ENCODE results near the gene FAM3D. TPM values are rescaled to one million over a fixed set of nuclear protein-coding genes. Genes with fewer than 3 reads are reported as not detected.
"Not testable (repeated sequence)": the region's sequence is repeated elsewhere in the genome, so short reads cannot be mapped to it uniquely, and the experiment has no call there.

FAM3D gene
- total RNA-seq, 1 donor: not detected

GRCh38 chr3:58706395-58707167 lies 40.0 kb upstream of the FAM3D start:
- no peak for DNase-seq (ENCODE audit: low read depth)
- TF ChIP-seq CTCF (IDR thresholded peaks at IDR 0.05; ENCODE audit: insufficient read depth, low read depth, low read length): no peak
- H3K4me3 ChIP-seq (ENCODE audit: low read depth, low read length): no peak overlapping the region

DNA sequence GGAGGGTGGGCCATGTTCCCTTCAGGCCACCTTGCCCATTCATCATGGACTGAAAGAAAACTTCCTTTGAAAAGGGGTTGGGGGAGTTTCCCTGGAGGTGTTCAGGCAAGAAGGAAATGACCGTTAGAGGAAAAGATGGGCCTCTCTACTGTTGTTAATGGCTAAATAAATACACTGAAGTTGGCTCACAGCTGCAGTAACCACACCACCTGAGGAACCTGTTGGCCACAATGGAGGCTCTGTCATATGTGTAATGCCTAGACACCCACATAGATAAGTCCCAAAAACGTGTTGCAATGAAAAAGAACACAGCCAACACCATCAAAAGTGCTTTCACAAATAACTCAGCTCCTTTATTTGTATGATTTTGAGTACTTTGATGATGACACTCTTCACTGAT lies 38.2 kb upstream of the FAM3D start:
- no peak for DNase-seq (ENCODE audit: low read depth)
- no peak overlapping the region for H3K4me3 ChIP-seq (ENCODE audit: low read depth, low read length)
- no peak for TF ChIP-seq CTCF (IDR thresholded peaks at IDR 0.05; ENCODE audit: insufficient read depth, low read depth, low read length)

- DNase-seq (ENCODE audit: low read depth): not testable (repeated sequence)
These were observed 37.7 kb upstream of the FAM3D start for GRCh38 chr3:58704304-58704703.

DNA sequence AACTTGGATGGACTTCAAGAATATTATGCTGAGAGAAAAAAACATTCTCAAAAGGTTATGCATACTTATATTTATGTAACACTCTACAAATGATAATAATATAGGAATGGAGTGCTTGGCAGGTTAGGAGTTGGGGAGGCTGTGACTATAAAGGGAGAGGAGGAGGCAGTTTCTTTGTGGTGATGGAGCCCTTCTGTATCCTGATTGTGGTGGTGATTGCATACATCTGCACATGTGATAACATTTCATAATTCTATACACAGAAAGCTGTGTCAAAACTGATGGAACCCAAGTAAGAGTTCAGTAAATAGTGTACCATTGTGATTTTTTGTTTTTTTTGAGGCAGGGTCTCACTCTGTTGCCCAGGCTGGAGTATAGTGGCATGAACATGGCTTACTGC lies 31.7 kb upstream of the FAM3D start:
- DNase-seq (ENCODE audit: low read depth): no peak
- TF ChIP-seq CTCF (IDR thresholded peaks at IDR 0.05; ENCODE audit: insufficient read depth, low read depth, low read length): no peak
- H3K4me3 ChIP-seq (ENCODE audit: low read depth, low read length): no peak overlapping the region

More at GRCh38 chr3:58704304-58704703, 37.7 kb upstream of the FAM3D start:
- not testable (repeated sequence) for H3K4me3 ChIP-seq (ENCODE audit: low read depth, low read length)

GRCh38 chr3:58697561-58697960 lies 31.0 kb upstream of the FAM3D start:
- DNase-seq (ENCODE audit: low read depth): no peak
- H3K4me3 ChIP-seq (ENCODE audit: low read depth, low read length): no peak overlapping the region
- TF ChIP-seq CTCF (IDR thresholded peaks at IDR 0.05; ENCODE audit: insufficient read depth, low read depth, low read length): no peak

- H3K4me3 ChIP-seq (ENCODE audit: low read depth, low read length): not testable (repeated sequence)
These were observed 30.2 kb upstream of the FAM3D start for GRCh38 chr3:58696813-58697212.

DNA sequence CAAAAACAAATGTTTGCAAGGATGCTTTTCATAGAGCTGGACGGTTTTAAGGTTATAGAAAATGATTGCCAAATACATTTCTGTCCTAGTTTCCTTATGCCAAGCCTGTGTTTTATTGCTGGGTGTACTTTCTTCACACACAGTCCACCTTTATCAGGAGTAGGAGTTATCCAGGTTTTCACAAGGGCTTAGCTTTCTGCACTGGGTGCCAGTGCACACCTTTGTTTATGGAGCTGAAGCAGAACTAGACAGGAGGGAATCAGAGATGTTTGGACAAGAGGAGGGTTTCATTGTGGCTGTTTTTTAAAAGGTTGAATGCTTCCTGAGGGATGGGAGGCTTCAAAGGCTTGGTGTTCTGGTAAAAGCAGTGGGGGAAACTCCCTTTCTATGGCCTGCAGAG lies 29.5 kb upstream of the FAM3D start:
- TF ChIP-seq CTCF (IDR thresholded peaks at IDR 0.05; ENCODE audit: insufficient read depth, low read depth, low read length): no peak
- H3K4me3 ChIP-seq (ENCODE audit: low read depth, low read length): no peak overlapping the region
- no peak for DNase-seq (ENCODE audit: low read depth)

More at GRCh38 chr3:58696813-58697212, 30.2 kb upstream of the FAM3D start:
- not testable (repeated sequence) for DNase-seq (ENCODE audit: low read depth)

DNA sequence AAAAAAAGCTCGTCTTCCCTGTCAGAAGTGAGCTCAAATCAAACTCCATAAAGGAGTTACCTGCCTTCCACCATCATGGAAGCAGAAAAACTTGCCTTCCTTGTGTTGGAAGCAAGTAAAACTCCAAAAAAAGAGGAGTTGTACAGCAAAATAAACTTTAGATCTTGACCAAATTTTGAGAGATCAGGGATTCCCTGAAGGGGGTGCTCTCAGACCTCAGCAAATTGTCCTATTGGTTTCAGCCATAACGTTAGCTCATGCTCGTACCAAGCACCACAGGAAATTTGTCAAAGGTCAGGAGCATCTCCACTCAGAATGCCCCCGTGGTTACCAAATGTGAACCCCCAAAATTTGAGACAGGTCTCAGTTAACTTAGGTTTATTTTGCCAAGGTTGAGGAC lies 28.7 kb upstream of the FAM3D start:
- H3K4me3 ChIP-seq (ENCODE audit: low read depth, low read length); DNase-seq (ENCODE audit: low read depth): not testable (repeated sequence)
